ENCODE measurements around the gene MAT2B.

DNA sequence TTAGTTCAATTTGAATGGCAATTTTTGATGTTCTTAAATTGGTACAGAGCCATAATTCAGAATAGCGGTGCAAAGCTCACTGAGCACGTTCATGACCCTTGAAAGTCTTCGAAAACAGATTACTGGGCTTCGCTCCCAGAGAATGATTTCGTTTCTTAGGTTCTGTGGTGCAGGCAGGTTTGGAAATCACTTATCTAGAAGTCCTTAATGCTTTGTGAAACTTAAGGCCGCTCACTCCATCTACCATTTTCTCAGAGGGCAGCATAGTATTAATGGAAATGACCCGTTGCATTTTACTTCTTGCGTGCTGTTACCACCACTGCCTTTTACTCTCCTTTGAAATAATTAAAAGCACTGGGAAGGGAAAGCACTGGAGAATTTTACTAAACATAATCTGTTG, 2.9 kb upstream of the MAT2B start:
- TF ChIP-seq, protein P1, sequence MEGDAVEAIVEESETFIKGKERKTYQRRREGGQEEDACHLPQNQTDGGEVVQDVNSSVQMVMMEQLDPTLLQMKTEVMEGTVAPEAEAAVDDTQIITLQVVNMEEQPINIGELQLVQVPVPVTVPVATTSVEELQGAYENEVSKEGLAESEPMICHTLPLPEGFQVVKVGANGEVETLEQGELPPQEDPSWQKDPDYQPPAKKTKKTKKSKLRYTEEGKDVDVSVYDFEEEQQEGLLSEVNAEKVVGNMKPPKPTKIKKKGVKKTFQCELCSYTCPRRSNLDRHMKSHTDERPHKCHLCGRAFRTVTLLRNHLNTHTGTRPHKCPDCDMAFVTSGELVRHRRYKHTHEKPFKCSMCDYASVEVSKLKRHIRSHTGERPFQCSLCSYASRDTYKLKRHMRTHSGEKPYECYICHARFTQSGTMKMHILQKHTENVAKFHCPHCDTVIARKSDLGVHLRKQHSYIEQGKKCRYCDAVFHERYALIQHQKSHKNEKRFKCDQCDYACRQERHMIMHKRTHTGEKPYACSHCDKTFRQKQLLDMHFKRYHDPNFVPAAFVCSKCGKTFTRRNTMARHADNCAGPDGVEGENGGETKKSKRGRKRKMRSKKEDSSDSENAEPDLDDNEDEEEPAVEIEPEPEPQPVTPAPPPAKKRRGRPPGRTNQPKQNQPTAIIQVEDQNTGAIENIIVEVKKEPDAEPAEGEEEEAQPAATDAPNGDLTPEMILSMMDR (IDR thresholded peaks at IDR 0.05) = no peak
- TF ChIP-seq EZH2phosphoT487 (IDR thresholded peaks at IDR 0.05; ENCODE audit: borderline replicate concordance, low read depth) (no peak), NFIC (IDR thresholded peaks at IDR 0.05; ENCODE audit: borderline replicate concordance) (no peak), SMC3 (IDR thresholded peaks at IDR 0.05; ENCODE audit: low read depth, low read length) (no peak), EP300 (IDR thresholded peaks at IDR 0.05; ENCODE audit: borderline replicate concordance in 1 of 2, low read depth in 1 of 2, low read length in 1 of 2) (no peak), YY1 (IDR thresholded peaks at IDR 0.05; ENCODE audit: low read depth) (no peak)

All from SK-N-SH (cell line).